Stimulated activated CD4-positive, alpha-beta T cell treated with anti-CD3 and anti-CD28 coated beads, Interleukin-2, amount 100 ng/mL, for 24 hours (primary cell): ENCODE data around the gene MAPK12.

Experiments
- DNase-seq, 2 donors: peaks; one replicate each; pipeline ENCODE4 v3.0.0-alpha.2; 2020

MAPK12 gene

DNA sequence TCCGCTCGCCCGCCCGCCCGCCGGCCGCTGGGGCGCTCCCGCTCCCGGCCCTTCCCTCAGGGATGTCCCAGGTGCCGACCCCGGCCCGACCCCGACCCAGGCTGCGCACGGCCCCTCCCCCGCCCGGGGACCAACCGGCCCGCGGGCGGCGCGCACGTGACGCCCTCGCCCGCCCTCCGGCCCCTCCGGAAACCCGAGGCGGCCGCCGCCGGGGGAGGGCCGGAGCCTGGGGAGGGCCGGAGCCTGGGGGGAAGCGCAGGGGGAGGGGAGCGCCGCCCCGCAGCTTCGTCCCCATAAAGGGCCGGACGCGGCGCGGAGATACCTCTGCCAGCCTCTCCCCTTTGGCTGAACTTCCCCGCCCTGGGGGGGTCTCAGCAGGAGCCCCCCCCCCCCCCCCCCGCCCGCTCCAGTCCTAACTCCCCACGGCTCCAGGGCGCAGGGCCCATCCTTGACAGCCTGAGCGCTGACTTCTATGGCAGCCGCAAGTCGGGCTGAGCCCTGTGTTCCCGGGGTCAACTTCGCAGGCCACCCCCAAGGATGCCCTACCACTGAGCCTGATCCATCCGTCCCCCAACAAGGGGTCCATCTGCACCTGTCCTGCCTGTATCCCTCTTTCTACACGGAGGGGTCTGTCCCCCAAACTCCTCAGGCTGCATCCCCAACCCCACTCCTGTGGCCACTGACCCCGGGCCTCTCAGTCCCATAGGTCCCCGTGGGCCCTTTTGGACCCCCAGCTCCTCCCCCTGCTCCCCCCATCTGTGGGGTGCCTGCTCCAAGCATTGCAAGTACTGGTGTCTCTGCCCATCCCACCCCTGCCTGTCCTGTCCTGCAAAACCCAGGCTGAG is at the start of gene MAPK12:
TSS of gene MAPK12 (minus strand) at position 69 of the 845 bp plus-strand sequence. CDS start 174 bp downstream, outside the sequence.
- DNase-seq: no peak

DNA sequence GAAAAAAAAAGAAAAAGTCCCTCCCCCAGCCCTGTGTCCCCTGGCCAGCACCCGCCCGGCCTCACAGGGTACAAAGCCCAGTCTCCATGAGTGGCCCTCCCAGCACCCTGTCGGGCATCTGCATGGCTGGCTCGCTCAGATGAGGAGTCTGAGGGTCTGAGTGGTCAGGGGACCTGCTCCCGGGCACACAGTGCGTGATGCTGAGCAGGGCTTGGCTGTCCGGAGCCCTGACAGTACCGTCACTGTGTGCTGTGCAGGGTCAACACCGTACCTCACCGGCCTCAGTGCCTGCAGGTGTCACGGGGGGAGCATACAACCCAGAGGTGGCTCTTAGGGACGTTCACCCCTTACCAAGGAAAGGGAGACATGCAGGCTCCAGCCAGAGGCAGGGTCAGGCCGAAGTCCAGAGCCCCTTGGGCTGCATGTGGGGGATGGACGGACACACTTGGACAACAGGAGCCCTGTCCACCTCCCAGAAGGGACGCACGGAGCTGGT is 49.5 kb upstream of the MAPK12 start:
- no peak for DNase-seq

DNA sequence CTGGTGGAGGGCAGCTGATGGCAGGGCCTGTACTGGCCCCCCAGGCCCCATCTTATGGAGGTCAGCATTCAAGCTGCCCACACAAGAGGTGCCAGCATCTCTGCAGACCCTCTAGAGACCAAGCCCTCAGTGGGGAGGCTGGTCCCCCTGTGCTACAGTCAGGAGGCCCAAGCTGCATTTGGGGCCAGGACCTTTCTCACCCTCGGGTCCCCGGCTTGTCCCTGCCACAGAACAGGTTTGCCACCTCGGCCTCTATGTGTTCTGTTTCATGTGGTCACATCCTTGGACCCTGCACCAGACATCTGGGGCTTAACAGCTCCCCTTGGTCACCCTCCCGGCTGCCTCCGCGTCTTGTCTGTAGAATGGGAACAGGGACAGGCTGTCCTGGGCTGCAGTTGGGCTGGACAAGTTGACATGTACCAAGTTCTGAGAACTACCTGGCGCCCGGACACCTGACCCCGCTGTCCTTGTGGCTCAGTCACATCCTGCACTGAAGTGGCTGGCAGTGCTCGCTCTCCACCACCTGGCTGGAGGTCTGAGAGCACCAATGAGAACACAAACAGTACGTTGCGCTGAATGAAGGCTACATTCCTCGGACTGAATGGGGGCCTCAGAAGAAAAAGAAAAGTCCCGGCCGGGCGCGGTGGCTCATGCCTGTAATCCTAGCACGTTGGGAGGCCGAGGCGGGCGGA is 48.7 kb upstream of the MAPK12 start:
- no peak for DNase-seq

DNA sequence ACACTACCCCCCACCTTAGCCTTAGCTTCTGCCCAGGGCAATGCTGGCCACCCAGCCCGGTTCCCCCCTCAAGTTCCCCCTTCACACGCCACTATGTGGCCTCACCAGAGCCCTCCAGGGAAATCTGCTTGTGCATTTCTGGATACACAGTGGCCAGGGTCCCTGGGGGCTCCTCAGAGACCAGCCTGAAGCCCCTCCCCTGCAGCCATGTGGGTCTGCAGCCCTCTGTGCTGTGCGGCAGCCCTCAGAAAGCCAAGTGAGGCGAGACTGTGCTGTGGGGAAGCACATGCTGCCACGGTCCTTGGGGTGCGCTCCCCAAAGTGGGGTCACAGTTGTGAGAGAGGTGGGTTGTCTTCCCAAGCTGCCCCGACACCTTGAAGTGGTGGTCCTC is 48.1 kb upstream of the MAPK12 start:
- DNase-seq: no peak

DNA sequence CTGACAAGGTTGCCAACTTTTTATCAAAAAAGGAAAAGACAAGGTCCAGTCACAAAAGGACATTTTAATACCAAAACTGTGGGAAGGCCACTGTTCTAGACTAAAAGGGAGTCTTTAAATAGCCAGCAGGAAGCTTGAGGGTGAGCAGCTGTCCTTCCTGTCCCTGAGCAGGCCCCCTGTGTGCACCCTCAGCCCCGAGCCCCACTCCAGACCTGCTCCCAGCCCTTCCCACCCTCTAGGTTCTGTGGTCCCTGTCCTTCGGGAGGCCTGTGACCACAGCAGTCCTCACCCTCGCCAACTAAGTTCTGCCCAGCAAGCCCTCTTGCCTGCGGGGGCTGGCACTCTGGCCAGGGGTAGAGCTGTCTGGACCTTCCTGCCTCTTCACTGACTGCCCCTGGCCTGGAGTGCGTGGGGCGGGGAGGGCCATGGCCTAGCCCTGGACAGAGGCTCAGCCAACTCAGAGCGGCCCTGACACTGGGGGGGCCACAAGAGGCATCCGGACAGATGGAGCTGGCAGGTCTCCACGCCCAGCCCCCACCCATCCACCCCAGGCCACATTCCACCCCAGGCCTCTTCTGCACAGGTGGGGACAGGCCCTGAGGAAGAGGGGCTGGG is 47.6 kb upstream of the MAPK12 start:
- DNase-seq: no peak

DNA sequence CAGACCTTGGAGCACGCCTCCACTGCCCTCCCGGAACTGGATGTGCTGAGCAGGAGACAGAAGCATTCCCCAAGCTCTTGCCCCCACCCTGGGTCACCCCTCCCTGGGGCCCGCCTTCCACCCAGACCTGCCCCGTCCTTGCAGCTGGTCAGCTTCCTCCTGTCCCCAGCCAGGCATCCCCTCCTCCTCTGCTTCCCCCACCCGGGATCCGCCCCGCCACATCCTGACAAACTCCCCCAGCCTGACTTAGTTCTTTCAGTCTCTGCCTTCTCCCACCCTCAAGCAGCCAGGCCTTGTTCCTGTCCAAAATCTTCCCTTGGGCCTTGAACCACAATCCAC is 47.1 kb upstream of the MAPK12 start:
- no peak for DNase-seq

DNA sequence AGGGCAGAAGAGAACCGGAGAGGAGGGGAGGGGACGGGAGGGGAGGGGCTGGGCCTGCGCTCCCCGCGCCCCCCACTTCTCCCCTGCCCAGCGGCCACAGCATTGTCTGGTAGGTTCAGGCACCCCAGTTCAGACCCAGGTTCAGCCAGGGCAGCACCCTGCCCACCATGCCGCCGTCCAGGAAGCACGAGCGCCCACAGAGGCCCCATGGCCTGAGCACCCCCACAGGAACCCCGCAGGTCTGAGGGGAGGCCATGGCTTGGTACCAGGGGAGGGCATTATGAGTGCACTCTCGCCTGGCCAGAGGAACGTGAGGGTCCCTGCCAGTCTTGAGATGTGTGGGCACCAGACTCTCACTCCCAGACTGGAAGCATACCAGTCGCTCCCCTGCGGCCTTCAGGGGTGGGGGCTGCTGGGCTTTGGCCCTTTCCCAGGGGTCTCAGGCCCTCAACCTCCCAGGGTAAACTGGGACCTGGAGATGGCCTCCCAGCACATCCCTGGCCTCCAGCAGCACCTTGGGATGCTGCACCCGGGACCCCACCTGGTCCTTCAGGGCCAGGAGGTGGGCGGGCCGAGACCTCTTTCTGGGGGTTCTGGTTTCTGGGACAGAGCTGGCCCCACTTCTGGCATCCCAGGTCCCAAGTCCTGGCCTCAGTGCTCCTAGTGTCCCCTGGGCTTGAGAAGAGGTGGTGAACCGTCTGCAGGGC is 46.6 kb upstream of the MAPK12 start:
- no peak for DNase-seq

DNA sequence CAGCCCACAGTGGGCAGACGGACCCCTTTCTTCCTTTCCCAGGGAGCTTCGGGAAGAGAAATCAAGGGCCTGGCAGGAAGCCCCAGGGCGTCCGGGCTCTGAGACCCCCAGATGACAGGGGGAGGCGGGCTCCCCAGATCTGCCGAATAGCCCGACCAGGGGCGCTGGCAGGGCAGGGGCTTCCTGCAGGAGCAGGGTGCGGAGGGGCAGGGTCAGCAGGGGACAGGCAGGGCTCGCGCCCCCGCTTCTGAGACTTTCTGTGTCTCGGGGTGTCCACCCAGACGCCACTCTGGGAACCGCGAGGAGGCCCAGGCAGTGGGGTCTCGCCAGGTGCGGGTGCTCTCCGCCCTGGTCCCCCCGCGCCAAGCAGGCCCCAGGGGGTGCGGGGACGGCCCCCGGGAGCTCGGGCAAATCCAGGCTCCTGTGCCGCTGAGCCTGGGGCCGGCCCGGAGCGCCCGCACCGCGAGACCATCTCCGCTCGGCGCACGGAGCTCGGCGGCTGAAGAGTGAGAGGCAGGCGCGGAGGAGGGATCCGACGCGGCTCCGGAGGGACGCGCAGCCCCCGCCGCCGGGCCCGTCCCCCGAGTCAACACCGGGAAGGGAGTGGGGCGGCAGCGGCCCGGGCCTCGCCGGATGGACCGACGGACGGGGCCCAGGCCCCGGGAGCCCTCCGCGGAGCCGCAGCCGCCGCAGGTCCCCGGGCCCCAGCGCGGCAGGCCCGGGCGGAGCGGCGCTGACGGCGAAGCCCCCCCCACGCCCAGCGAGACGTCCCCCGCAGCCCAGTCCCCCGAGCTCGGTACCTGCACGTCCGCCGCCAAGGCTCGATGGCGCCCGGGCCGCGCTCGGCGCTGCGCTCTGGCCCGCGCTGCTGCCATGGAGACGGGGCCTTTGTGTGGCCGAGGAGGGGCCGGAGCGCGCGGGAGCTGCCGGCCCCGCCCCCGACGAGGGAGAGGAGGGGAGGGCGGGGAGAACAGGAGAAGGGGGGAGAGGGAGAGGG is 45.6 kb upstream of the MAPK12 start, which contains the start of gene PLXNB2:
TSS of gene PLXNB2 (minus strand) at position 894 of the 997 bp plus-strand sequence. CDS start 17,062 bp downstream, outside the sequence.
- peak in 1 of 2 donors; percentile 58 for DNase-seq

DNA sequence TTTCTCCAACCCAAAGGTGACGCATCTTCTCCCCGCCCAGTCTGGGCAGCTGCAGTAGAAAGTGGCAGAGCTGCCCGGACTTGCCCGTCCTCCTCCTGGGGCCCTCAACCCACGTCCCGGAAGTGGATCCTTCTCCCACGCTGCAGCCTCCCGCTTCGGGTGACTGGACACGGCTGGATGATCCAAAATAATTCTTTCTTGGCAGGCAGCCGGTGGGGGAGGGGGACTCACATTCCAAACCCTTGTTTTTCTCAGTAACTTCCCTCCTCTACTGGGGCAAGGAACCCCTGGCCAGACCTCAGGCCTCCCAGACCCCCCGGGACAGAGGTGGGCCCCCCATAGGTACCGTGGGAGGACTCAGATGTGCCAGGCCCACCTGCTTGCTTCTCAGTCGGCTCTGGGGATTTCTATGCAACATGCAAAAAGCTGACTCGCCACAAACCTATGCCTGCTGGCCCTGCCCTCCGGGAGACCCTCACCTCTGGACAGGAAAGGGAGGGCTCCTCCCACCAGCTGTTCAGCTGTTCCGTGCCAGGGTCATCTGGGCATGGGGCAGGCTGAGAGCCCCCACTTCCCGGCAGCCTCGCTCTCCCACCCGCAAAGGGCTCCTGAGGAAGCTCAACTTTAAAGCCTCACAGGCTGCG is 44.6 kb upstream of the MAPK12 start:
- DNase-seq: no peak

DNA sequence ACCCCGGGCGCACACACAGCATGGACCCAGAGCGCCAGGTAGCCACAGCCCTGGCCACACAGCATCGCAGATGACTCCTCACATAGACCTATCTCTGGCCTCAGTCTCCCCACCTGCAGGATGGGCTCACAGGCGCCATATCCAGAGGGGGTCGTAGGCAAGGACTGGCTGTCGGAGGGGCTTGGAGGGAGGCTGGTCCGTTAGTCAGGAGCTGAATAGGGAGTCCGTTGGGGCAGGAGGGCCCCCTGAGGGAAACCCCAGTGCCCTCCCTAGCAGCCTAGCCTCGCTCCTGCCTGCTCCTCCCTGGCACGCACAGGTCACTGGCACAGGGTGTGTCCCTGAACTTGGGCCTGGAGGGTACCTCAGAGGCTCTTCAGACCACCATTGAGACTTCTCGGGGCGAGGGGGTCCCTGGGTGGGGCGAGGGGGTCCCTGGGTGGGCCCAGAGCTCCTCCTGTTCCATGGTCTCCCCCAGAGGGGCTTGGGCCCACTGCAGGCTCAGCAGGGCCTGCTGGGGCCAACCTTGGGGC is 44.0 kb upstream of the MAPK12 start:
- DNase-seq: no peak

DNA sequence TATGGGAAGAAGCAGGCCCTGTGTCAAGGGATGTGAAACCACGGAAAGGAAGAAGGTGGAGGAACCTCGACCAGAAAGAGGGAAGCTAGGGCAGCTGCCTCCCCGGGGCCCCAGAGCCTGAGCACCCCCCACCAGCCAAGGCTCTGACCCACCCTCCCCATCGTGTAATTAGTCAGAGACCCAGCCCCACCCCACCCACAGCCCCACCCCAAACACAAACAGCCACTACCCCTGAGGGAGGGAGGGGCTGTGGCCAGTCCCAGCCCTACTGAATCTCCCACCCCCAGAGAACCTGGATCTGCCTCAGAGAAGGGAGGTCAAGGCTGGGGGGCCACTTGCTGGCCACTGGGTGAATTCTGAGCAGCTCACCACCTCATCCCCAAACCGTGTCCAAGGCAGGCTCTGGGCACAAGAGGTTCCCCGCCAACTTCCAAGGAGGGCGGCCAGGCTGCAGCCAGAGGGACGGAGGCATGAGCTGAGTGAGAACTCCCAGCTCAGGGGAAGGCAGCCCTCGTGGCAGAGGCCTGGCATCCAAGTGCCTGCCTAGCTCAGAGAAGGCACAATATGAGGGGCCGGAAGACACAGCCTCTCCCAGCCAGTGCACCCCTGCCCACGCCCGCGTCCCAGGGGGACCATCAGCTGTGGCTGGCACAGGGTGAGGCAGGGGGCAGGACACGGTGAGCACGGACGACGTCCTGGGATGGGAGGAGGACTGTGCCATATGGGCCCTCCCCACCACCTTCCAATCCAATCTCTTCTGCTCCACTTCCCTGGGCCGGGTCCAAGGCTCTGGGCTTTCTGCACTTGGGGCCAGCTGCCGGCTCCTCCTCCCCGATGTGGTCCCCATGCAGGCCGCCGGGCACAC is 43.3 kb upstream of the MAPK12 start:
- no peak for DNase-seq

DNA sequence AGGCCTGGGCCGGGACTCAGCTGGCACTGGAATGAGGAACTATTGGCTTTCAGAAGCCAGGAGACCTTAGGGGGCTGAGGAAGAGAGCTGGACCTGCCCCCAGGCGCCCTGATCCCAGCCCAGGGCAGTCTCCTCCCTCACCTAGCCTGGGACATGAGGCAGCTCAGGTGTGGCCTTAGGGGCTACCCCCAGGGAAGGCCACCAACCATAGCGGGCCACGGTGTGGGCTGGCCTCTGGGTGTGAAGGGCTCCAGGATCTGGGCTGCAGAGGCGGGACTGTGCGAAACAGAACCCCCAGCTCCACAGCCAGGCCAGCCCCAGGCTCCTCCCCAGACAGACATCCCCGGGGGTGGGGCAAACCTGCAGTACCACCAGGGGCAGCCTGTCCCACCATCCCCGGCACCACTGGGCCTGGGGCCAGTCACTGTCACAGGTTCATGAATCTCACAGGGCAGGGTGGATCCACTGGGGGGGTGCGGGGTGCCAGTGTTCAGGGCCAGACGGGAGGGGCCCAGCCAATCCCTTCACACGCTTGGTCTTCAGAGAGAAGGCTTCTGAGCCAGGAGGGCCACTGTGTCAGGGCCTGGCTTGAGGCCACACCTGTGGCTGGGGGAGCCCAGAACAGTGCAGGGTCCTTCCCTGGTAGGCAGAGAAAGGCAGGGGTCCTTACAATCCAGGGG is 42.5 kb upstream of the MAPK12 start:
- no peak for DNase-seq

DNA sequence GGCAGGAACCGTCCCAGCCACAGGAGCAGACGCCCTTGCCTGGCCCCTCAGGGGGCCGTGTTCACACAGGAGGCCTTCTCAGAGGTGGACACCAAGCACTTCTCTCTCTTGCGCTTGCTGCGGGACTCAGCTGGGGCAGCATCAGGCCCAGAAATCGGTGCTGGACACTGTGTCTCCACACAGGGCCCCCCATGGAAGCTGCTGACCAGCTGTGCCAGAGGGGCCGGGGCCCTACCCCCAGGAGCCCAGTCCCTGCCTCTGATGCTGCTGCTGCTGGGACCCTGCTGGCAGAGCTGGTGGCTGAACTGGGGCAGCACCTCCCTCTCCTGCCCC is 42.0 kb upstream of the MAPK12 start:
- DNase-seq: no peak

DNA sequence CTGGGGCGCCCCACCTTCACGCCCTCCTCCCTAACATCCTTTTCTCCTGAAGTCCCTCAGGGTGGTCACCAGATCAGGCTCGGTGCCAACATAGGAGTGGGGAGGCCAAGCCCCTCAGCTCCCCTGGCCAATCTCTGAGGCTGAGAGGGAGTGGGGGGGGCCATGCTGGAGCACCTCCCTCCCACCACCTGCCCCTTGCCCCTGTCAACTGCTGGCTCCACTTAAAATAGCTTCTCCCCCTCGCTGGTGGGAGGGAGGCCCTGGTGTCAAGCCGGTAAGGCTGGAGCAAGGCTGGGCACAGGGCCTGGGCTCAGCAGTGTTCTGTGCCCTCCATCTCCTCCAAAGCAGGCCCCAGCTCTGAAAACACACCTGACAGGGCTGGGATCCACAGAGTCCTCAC is 41.1 kb upstream of the MAPK12 start:
- no peak for DNase-seq

DNA sequence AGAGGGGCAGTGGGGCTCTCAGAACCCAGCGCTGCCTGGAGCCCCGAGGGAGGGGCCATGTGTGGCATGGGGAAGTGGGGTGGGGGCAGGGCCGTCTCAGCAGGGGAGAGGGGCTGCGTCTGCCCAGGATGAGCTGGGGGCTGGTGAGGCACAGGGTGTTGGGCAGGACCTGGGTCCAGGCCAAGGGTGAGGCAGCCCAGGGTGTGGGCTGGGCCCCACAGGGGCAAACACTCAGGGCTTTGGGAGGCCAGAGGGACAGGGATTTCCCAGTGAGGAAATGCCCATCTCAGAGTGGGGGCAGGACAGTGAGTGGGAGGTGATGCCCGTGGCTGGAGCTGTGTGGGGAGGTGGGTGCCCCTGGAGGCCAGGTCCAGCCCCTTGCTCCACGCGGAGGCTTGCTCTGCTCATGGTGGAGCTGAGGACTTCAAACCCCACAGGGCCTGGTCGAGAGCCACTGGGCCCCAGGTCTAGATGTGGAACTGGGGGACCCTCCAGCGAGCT is 40.6 kb upstream of the MAPK12 start:
- DNase-seq: no peak

DNA sequence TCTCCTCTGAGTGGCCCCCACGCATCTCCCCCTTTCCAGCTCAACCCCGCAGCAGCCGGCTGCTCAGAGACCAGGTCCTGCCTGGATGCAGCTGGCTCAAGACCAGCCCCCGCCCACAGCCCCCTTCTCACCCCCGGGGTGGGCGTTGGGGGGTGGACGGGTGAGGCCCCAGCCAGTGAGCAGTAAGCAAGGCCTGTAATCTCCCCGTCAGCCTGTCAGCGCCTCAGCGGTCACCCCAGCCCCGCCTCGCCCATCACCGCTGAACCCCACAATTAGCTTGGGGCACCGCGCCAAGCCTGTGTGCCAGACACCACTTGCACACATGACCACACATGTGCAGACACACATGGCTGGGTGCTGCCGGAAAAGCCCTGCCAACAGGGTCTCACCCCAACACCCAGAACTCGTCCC is 40.1 kb upstream of the MAPK12 start:
- no peak for DNase-seq

DNA sequence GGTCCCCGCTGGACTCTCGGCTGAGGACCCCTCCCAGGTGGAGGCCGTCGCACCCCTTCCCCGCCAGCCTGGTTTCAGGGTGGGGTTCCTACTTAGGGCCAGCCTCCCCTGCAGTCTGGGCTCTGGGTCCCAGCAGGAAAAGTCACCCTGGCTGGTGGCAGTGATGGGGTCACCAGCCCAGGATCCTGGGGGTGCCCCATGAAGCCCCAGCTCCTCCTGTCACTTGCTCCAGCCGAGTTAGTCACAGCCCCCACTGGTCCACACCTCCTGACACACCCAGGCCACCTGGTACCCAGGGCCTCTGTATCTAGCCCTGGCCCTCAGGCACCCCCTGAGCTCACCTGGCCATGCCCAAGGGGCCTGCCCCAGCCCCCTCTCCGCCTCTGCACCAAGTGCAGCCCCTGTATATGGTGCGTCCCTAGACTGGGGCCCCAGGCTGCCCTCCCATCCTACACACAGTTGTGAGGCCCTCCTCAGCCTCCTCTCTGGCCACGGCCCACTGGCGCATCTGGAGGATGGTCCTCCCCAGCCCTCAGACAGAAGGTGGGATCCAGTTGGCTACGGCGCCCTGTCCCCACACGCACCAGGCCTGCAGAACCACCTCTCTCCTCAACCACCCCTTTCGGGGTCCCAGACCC is 39.3 kb upstream of the MAPK12 start:
- no peak for DNase-seq

DNA sequence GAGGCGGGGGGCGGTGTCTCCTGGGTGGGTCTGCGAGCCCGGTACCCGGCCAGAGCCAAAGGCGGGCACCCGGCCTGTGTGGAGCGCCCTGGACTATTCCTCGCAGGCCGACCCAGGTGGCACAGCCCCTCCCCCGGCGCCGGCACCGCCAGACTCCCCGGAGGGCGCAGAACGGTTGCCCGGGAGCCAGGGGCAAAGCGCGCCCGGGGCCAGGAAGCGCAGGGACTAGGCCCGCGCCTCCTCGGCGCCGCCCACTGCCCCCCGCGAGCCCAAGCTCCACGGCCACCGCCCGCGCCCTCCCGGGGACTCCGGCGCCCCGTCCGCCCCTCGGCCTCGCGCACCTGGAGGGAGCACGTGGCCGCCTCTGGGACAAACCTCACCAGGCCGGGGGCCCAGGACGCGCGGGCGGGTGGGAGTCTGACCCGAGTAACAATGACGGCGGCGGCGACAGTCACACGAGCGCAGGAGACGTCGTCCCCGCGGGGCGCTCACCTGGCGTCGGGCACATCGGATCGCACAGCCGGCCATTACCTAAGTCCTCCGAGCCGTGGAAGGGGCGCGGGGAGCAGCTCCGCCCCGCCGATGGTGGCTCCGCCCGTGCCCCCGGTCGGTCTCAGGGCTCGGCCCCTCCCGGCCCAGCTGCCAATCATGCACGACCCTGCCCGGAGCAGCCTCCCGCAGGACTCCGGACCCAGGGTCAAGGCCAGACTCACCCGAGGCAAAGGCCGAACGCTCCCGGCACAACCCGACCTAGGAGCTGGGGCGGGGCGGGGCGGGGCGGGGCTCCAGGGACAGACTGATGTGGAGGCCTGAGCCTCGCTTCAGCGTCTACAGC is 38.5 kb upstream of the MAPK12 start:
- DNase-seq: no peak
